ENCODE data around the gene SYNDIG1.
"Not testable (repeated sequence)": the region's sequence is repeated elsewhere in the genome, so short reads cannot be mapped to it uniquely, and the experiment has no call there.

The SYNDIG1 gene

GRCh38 chr20:24493181-24493580, 23.8 kb downstream of the SYNDIG1 start:
- no peak for DNase-seq (ENCODE audit: low read depth in 2 of 2)

- DNase-seq (ENCODE audit: low read depth in 2 of 2) = no peak
Observed at GRCh38 chr20:24493661-24494459, 24.4 kb downstream of the SYNDIG1 start.

DNA sequence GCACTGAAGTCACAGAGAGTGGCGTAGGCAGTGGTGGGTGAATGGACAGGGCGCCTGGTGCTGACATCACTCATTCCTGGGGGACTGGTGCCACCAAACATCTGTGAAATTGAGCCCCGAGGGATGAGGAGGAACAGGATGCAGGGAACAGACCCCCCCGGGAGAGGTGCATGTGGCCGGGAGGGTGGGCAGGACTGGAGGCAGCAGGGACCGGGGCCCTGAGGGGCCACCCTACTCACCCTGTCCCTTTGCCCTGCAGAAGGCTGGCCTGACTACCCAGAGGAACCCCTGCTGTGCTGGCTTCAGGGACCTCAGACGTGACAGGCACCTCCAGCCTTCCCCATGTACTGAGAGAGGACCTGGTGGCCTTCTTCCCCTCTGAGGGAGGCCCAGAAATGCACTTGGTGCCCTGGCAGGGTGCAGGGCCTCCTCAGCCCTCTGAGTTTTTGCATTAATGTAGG, 25.1 kb downstream of the SYNDIG1 start:
- no peak for DNase-seq (ENCODE audit: low read depth in 2 of 2)

- no peak for DNase-seq (ENCODE audit: low read depth in 2 of 2)
Observed at GRCh38 chr20:24495266-24495665, 25.8 kb downstream of the SYNDIG1 start.

GRCh38 chr20:24497851-24498250, 28.4 kb downstream of the SYNDIG1 start:
- DNase-seq (ENCODE audit: low read depth in 2 of 2) = no peak

DNA sequence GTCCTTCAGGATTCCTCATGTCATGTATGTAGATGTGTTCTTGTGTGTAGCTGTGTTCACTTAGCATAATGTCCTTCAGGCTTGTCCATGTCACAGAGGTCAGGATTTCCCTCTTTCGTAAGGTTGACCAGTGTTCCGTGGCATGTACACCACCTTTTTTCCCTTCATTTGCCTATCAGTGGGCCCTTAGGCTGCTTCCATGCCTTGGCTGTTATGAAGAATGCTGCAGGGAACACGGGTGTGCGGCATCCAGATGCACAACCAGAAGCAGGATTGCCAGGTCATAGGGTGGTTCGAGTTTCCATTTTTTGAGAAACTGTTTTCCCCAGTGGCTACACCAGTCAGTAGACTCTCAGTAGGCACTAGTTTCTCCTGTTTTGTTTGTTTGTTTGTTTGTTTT, 29.2 kb downstream of the SYNDIG1 start:
- DNase-seq (ENCODE audit: low read depth in 2 of 2) = no peak

- DNase-seq (ENCODE audit: low read depth in 2 of 2) = no peak
Observed at GRCh38 chr20:24499472-24499871, 30.0 kb downstream of the SYNDIG1 start.

- DNase-seq (ENCODE audit: low read depth in 2 of 2) = no peak
Observed at GRCh38 chr20:24501764-24502556, 32.5 kb downstream of the SYNDIG1 start.

DNA sequence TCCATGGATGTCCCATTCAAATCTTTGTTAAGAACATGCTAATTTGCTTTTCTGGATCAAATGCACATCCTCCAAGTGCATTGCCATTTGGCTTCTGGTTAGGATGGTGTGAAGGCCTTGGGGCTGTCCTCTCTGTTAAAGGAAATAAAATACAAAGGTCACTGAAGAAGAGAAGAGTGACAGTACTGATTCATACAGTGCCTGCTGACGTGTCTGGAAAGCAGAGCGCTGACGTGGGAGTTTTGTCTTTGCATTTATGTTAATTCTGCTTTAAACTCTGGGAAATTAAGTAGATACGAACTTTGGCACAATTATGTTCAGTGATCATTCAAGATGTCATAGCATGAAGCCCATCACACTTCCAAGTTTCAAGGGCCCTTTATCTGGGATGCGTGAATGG, 33.2 kb downstream of the SYNDIG1 start:
- DNase-seq (ENCODE audit: low read depth in 2 of 2) = no peak

DNA sequence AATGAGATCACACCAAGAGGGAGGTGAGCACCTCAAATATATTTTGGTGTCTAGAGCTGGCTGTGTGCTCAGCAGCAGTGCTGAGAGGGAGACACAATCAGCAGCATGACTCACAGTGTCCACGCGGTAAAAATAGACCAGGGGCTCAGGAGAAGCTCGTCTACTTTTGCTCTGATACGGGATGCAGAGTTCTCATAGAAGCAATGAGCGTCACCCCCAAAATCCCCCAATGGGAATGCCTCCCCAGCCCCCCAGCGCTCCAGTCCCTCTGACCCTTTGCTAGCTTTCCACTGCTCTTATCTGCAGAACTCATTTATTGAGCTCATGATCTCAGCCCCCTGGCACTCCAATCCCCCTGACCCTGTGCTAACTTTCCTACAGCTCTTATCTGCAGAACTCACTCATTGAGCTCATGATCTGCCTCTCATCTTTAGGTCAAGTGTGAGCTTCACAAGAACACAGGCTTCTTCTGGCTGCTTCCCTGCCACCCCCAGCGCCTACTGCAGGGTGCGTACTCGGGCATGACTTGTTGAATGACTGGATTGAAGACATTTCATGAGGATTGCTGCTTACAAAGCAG, 34.0 kb downstream of the SYNDIG1 start:
- no peak for DNase-seq (ENCODE audit: low read depth in 2 of 2)

- DNase-seq (ENCODE audit: low read depth in 2 of 2) = no peak
Observed at GRCh38 chr20:24504331-24505285, 35.2 kb downstream of the SYNDIG1 start.

DNA sequence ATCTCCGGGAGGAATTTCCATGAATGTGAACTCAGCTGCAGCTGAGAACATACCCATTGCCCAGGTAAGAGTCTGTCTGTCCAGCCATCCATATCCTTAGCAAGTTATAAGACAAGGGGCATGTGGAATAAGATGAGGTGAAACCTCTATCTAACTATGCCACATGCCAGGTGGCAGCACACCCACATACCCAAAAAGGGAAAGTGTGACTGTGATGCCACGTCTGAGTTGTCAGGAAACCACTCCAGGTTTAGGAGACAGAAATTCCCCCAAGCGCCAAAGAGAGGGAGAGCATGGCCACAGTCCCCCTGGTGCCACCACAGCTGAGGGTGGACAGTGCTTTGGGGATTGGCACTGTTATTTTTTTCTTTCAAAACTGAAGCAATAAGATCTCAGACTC, 36.7 kb downstream of the SYNDIG1 start:
- DNase-seq (ENCODE audit: low read depth in 2 of 2) = no peak

- no peak for DNase-seq (ENCODE audit: low read depth in 2 of 2)
Observed at GRCh38 chr20:24506696-24507095, 37.3 kb downstream of the SYNDIG1 start.

- no peak for DNase-seq (ENCODE audit: low read depth in 2 of 2)
Observed at GRCh38 chr20:24507182-24507853, 37.9 kb downstream of the SYNDIG1 start.

DNA sequence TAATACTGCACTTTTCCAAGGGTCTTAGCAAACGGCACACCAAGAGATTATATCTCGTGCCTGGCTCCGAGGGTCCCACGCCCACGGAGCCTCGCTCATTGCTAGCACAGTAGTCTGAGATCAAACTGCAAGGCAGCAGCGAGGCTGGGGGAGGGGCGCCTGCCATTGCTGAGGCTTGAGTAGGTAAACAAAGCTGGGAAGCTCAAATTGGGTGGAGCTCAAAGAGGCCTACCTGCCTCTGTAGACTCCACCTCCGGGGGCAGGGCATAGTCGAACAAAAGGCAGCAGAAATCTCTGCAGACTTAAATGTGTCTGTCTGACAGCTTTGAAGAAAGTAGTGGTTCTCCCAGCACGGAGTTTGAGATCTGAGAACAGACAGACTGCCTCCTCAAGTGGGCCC, 43.0 kb downstream of the SYNDIG1 start:
- DNase-seq (ENCODE audit: low read depth in 2 of 2) = not testable (repeated sequence)

- no peak for DNase-seq (ENCODE audit: low read depth in 2 of 2)
Observed at GRCh38 chr20:24518515-24518914, 49.1 kb downstream of the SYNDIG1 start.

DNA sequence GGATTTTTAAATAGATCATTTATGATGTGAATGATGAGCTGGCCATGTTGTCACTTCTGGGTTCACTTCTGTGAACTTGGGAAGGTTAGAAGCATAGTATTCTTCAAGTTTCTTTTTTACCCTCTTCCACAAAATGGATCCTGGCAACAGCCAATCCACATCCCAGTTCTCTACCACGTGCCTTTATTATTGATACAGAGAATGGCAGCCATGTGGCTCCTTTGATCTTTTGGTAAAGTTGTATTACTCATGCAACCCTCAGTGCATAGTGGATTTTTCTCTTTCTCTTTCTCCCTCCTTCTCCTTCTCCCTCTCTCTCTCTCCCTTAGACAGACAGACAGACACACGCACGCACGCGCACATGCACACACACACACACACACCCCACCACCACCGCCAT, 50.0 kb downstream of the SYNDIG1 start:
- DNase-seq (ENCODE audit: low read depth in 2 of 2) = no peak

DNA sequence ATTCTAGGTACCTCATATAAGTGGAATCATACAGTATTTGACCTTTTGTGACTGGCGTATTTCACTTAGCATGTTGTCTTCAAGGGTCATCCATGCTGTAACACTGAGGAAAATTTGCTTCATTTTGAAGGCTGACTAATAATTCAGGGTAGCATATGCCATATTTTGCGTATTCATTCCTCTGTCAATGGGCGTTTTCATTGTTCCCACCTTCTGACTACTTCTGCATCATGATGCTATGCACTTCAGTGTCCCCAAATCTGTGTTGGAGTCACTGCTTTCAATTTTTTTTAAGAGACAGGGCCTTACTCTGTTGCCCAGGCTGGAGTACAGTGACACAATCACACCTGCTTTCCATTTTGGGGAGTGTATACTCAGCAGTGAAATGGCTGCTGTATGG, 51.6 kb downstream of the SYNDIG1 start:
- DNase-seq (ENCODE audit: low read depth in 2 of 2) = no peak

- no peak for DNase-seq (ENCODE audit: low read depth in 2 of 2)
Observed at GRCh38 chr20:24522452-24523330, 53.3 kb downstream of the SYNDIG1 start.

GRCh38 chr20:24523661-24524060, 54.2 kb downstream of the SYNDIG1 start:
- no peak for DNase-seq (ENCODE audit: low read depth in 2 of 2)
